ENCODE measurements around the gene SMURF2.

Gene SMURF2

DNA sequence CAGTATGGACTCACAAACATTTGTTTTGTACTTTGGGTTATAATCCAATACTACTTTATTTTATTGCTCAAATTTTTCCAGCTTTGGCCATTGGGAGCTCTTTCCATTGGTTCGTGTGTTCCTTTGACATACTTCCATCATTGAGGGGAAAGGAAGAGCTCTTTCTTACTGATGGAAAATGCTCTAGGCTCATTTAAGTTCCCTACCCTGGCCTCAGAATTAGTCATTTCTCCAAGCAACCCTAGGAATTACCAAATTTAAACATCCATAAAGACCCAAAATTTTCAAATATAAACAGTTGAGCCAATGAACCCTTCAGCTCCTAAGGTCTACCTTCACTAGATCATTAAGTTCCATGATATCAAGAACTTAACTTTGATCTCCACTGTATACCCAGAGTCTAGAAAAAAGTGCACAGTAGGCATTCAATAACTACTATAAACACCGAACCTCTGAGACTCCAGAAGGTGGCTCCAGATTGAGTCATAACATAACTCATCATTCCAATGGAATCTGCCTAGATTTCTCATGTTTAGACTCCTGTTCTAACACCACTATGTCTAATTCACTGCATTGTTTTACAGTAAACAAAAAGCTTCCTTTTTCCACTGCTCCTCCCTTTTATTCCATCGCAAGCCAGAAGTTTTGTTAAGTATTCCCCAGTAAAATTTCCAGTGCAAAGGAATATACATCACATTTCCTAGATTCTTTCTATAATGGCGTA lies 39.0 kb downstream of the SMURF2 start:
- TF ChIP-seq, protein P1, sequence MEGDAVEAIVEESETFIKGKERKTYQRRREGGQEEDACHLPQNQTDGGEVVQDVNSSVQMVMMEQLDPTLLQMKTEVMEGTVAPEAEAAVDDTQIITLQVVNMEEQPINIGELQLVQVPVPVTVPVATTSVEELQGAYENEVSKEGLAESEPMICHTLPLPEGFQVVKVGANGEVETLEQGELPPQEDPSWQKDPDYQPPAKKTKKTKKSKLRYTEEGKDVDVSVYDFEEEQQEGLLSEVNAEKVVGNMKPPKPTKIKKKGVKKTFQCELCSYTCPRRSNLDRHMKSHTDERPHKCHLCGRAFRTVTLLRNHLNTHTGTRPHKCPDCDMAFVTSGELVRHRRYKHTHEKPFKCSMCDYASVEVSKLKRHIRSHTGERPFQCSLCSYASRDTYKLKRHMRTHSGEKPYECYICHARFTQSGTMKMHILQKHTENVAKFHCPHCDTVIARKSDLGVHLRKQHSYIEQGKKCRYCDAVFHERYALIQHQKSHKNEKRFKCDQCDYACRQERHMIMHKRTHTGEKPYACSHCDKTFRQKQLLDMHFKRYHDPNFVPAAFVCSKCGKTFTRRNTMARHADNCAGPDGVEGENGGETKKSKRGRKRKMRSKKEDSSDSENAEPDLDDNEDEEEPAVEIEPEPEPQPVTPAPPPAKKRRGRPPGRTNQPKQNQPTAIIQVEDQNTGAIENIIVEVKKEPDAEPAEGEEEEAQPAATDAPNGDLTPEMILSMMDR (IDR thresholded peaks at IDR 0.05; ENCODE audit: low read depth, low read length), result no peak
- H3K4me3 ChIP-seq (ENCODE audit: low read depth, low read length), result no peak overlapping the region
- no peaks in the 10 kb centered on the region for H3K27me3 ChIP-seq (ENCODE audit: insufficient read depth, low read depth, severe bottlenecking)
- H3K36me3 ChIP-seq, result no peaks in the 10 kb centered on the region
- DNase-seq, result no peak
- no peaks in the 10 kb centered on the region for H3K9me3 ChIP-seq (ENCODE audit: severe bottlenecking)
- H3K27ac ChIP-seq, result no peak overlapping the region

DNA sequence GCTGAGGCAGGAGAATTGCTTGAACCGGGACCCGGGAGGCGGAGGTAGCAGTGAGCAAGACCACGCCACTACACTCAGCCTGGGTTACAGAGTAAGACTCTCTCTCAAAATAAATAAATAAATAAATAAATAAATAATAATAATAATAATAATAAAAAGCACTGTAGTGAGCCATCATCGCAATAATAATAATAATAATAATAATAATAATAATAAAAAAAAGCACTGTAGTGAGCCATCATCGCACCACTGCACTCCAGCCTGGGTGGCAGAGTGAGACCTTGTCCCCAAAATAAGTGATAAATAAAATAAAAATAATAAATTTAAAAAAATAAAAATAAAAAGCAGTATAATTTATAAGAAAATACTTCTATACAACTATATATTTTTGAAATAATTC lies 40.3 kb downstream of the SMURF2 start:
- no peaks in the 10 kb centered on the region for H3K27me3 ChIP-seq (ENCODE audit: insufficient read depth, low read depth, severe bottlenecking)
- DNase-seq, result no peak
- H3K36me3 ChIP-seq, result no peaks in the 10 kb centered on the region
- no peak overlapping the region for H3K27ac ChIP-seq
- TF ChIP-seq, protein P1 (IDR thresholded peaks at IDR 0.05; ENCODE audit: low read depth, low read length), result no peak
- no peaks in the 10 kb centered on the region for H3K9me3 ChIP-seq (ENCODE audit: severe bottlenecking)
- H3K4me3 ChIP-seq (ENCODE audit: low read depth, low read length), result no peak overlapping the region

DNA sequence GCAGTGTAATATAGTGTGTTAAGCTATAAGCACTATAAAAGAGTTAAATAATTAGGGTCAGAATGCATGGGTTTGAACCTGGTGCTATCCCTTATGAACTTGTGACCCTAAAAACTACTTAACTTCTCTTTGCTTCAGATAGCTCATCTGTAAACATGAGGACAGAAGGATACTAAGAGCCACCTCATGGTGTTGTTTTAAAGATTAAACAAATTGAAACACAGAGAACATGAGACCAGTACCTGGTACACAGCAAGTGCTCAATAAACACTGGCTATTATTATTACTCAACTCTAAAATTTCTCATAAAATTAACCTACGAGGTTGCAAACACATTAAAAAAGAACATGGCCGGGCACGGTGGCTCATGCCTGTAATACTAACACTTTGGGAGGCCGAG lies 43.3 kb downstream of the SMURF2 start:
- DNase-seq, result no peak
- no peaks in the 10 kb centered on the region for H3K36me3 ChIP-seq
- no peaks in the 10 kb centered on the region for H3K27me3 ChIP-seq (ENCODE audit: insufficient read depth, low read depth, severe bottlenecking)
- no peaks in the 10 kb centered on the region for H3K9me3 ChIP-seq (ENCODE audit: severe bottlenecking)
- TF ChIP-seq, protein P1 (IDR thresholded peaks at IDR 0.05; ENCODE audit: low read depth, low read length), result no peak
- H3K27ac ChIP-seq, result no peak overlapping the region
- no peak overlapping the region for H3K4me3 ChIP-seq (ENCODE audit: low read depth, low read length)

DNA sequence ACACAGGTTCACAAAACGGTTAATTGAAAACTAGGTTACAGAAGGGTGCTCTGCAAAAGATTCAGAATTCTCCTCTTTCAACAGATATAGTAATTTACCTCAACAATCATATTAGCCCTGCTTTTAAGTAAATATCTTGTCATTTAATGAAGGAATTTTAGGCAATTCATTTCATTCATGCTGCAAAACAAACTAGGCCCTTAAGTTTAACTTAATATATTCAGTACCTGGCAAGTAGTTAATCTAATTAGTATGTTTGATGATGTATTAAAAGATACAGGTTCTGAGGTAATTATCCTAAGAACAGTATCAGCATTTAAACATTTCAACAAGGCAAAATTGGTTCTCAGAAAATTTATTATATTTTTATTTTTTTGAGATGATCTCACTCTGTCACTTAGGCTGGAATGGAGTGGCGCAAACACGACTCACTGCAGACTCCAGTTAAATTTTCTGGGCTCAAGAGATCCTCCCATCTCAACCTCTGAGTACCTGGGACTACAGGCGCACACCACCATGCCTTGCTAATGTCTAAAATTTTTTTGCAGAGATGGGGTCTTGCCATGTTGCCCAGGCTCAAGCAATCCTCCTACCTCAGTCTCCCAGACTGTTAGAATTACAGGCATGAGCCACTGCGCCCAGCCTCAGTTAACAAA lies 44.9 kb downstream of the SMURF2 start:
- Histone ChIP-seq H3K36me3 (no peaks in the 10 kb centered on the region), H3K27ac (no peak overlapping the region), H3K4me3 (ENCODE audit: low read depth, low read length) (no peak overlapping the region), H3K9me3 (ENCODE audit: severe bottlenecking) (no peaks in the 10 kb centered on the region), H3K27me3 (ENCODE audit: insufficient read depth, low read depth, severe bottlenecking) (no peaks in the 10 kb centered on the region)
- no peak for DNase-seq
- TF ChIP-seq, protein P1 (IDR thresholded peaks at IDR 0.05; ENCODE audit: low read depth, low read length), result no peak

DNA sequence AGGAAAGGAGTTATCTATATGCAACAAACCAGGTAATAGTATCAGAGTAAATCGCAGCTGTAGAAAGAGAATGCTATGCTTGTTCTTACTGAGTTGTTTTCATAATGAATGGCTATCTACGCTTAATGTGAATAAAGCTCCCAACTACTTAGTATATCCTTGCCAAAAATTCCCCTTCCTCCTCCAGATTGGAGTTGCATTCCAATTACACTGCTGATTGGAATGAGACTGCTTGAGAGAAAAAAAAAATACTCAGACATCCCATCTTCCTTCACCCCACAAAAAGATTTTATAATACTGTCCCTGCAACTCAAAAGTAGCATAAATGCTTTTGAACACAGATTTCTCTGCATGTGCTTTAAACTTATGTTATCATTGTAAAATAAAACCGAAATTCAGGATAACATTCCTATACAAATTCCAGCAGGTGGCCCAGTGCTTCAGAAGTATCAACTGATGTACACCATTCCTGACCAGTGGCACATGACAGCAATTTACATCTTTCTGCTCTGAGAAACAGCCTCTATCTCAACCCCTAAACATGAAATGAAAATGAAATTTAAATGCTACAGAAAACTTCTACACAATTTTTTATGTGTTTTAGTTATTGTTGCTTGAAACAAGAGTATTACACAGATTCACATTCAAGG lies 47.0 kb downstream of the SMURF2 start:
- H3K36me3 ChIP-seq, result no peaks in the 10 kb centered on the region
- no peak for DNase-seq
- H3K27ac ChIP-seq, result no peak overlapping the region
- no peaks in the 10 kb centered on the region for H3K9me3 ChIP-seq (ENCODE audit: severe bottlenecking)
- no peaks in the 10 kb centered on the region for H3K27me3 ChIP-seq (ENCODE audit: insufficient read depth, low read depth, severe bottlenecking)
- no peak overlapping the region for H3K4me3 ChIP-seq (ENCODE audit: low read depth, low read length)
- TF ChIP-seq, protein P1 (IDR thresholded peaks at IDR 0.05; ENCODE audit: low read depth, low read length), result no peak

All from WERI-Rb-1 (cell line).